T-helper 2 cell treated with Interferon-gamma antibody and Interleukin-4, amounts not matched to agents 5 μg/mL and 100 μg/mL, for 36 hours (primary cell): ENCODE data around the gene WIZ.
"Not testable (repeated sequence)": the region's sequence is repeated elsewhere in the genome, so short reads cannot be mapped to it uniquely, and the experiment has no call there.

Experiments
- DNase-seq: peaks from one replicate; pipeline ENCODE4 v3.0.0; 2021; ENCODE audit warnings: low spot score
- H3K27ac Mint-ChIP-seq: one replicate; pipeline ENCODE4 v1.8.0; 2021; ENCODE audit warnings: mild to moderate bottlenecking, mixed read lengths
- H3K27me3 Mint-ChIP-seq: one replicate; pipeline ENCODE4 v1.8.0; 2021; ENCODE audit warnings: low read depth, mixed read lengths
- H3K36me3 Mint-ChIP-seq: one replicate; pipeline ENCODE4 v1.8.0; 2021; ENCODE audit warnings: low read depth, mixed read lengths
- H3K4me1 Mint-ChIP-seq: one replicate; pipeline ENCODE4 v1.8.0; 2021; ENCODE audit warnings: low read depth, mixed read lengths
- H3K4me3 Mint-ChIP-seq: one replicate; pipeline ENCODE4 v1.8.0; 2022; ENCODE audit warnings: mild to moderate bottlenecking, moderate library complexity, mixed read lengths
- H3K9me3 Mint-ChIP-seq: one replicate; pipeline ENCODE4 v1.8.0; 2021; ENCODE audit warnings: mixed read lengths

Gene WIZ

DNA sequence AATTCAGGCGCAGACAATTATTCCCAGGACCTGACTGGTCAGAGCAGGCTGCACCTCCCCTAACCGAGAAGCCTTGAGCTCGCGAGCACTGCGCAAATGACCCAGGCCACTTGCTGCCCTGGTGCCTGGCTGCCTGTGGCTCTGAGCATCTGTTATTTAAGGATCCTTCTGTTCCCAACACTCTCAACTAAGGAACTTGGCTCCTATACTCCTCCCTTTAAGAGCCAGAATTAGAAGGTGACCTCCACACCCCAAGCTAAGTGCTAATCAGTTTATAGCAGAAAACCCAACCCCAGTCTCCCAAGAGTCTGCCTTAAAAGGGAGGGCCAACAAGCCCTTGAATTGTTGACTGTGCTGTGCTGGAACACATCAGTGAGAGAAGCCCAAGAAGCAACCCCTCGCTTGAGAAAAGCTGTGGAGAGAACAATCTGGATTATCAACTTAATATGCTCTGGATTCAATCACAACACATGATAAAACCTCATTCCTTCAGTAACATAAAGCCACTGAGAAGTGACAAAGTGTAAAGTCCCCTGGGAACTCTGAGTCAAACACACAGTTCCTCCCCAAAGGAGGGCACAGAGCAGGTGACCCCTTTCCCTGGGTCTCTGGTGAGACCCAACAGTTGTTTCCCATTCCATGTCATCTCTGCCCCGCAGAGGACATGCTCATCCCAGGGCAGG is 45.5 kb downstream of the WIZ start:
- Mint-ChIP-seq H3K4me1 (peaks cover 8% of the 10 kb centered on the region), H3K9me3 (no peaks in the 10 kb centered on the region), H3K27ac (no peak overlapping the region), H3K36me3 (peaks cover 24% of the 10 kb centered on the region), H3K27me3 (no peaks in the 10 kb centered on the region), H3K4me3 (no peak overlapping the region)
- DNase-seq = no peak

DNA sequence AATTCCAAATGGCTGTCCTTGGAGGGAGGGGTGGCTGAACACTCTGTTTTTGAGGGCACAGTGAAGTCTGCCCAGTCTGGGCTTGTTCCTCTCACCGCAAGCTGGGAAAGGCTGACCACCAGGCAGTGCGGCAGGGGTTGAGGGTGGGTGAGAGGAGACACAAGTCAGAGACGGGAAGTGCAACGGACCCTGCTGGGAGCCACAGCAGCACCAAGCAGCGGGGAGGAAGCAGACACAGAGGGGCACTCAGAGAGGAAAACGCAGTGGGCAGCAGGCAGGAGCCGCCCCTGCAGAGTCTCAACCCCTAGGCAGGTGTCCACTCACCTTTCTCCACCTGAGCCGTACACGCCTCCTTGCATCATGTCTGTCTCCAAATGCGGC is 46.6 kb downstream of the WIZ start:
- Mint-ChIP-seq H3K27ac (no peak overlapping the region), H3K4me1 (peaks cover 6% of the 10 kb centered on the region), H3K27me3 (no peaks in the 10 kb centered on the region), H3K4me3 (no peak overlapping the region), H3K36me3 (peaks cover 25% of the 10 kb centered on the region), H3K9me3 (no peaks in the 10 kb centered on the region)
- no peak for DNase-seq

DNA sequence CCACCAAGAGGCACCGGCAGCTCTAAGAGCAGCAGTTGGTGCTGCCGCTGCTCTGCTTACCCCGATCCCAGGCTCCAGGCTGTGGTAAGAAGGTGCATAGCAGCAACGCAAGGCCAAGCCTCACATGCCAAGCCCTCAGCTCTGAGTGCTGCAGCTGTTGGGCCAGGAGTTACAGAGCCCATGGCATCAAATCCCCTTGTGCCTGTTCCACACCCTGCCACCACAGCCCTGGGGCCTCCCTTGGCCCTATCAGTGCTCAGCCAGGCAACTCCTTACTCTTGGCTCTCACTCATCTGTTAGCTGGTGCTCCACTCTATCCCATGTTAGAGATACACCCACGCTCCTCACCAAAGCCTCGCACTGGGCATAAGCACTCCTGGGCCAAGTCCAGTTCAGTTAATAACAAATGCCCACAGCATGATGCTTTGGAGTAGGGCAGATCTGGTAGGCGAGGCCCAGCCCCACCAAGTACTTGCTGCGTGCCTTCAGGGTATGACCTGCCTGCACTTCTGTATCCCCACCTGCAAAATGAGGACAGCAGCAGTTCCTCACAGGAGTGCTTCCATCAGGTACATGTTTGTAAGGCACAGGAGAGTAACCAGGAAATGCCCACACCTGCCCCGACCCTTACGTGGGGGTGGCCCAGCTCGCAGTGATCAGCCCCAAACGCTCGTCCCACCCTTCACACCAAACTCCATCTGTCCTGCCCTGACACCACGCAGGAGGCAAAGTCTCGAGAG is 47.2 kb downstream of the WIZ start:
- Mint-ChIP-seq H3K4me1 (peaks cover 4% of the 10 kb centered on the region), H3K9me3 (no peaks in the 10 kb centered on the region), H3K27ac (no peak overlapping the region), H3K27me3 (no peaks in the 10 kb centered on the region), H3K36me3 (peaks cover 24% of the 10 kb centered on the region), H3K4me3 (no peak overlapping the region)
- no peak for DNase-seq

DNA sequence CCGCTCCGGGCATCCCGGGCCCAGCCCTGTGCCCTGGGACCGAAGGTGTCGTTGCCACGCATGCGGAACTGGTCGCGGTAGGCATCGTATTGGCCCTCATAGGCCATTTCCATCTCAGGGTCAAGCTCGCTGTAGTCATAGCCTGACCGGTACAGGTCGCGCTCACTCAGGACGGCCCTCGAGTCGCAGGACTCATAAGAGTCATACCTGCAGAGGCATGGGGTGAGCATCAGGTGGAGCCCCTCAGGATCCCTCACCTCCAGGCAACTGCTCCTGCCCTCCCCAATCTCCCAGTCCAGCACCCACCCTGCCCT is 48.4 kb downstream of the WIZ start:
- no peak for DNase-seq
- H3K27me3 Mint-ChIP-seq = no peaks in the 10 kb centered on the region
- peaks cover 4% of the 10 kb centered on the region for H3K4me1 Mint-ChIP-seq
- no peak overlapping the region for H3K27ac Mint-ChIP-seq
- peaks cover 32% of the 10 kb centered on the region for H3K36me3 Mint-ChIP-seq
- H3K9me3 Mint-ChIP-seq = no peaks in the 10 kb centered on the region
- H3K4me3 Mint-ChIP-seq = no peak overlapping the region

DNA sequence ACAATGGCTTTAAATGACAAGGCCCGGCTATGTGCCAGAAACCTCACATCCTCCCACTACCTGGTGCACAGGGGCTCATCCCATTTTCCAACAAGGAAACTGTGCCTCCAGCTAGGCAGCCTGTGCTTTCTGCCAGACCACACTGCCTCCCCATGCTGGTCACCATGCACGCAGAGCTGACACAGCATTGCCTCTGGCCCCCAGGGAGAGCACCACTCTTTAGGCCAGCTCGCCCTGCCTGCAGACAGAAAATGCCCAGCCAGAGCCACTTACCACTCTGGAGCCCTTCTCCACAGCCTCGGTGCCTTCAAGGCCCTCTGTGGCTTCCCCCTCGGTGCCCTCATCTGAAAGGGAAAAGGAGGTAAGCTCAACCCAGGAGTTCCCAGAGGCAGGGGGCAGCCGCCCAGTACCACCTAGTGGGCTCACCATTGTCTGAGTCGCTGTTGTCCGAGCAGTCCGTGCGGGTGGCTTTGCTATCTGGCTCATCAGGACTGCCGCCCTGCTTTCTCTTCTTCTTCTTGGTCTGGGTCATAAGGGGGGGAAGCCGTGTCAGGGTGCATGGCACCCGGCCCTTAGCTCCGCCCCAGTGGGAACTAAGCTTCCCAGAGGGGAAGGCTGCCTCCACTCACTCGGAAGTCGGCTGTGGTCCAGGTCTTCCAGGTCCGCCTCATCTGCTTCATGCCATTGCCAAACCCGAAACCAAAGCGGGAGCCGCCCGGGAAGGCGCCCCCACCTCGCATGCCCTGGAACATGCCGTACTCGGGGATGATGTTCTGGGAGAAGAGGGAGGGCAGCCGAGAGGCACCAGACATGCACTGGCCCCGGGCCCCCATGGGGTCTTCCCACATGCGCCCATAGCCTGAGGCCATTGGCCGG is 49.0 kb downstream of the WIZ start:
- Mint-ChIP-seq H3K4me1 (peaks cover 4% of the 10 kb centered on the region), H3K36me3 (peaks cover 37% of the 10 kb centered on the region), H3K9me3 (no peaks in the 10 kb centered on the region), H3K27ac (no peak overlapping the region), H3K27me3 (no peaks in the 10 kb centered on the region), H3K4me3 (no peak overlapping the region)
- no peak for DNase-seq

DNA sequence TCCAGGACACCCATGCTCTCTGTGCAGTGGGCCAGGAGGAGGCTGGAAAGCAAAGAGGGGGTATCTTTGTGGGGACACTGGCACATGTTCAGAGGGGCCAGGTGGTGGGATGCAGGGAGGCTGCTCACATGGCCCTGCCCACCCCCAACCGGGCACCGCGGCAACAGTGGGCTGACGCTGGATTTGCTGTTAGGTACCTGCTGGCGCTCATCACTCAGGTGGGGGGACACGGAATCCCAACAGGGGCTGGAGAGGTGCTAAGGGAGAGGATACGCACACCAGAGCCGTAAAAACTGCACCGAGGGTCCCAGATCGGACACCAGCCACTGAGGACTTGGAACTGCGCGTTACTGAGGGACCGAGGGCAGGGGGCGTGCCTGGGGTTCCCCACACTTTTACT is 50.1 kb downstream of the WIZ start:
- no peak for DNase-seq
- Mint-ChIP-seq H3K4me1 (peaks cover 3% of the 10 kb centered on the region), H3K36me3 (peaks cover 36% of the 10 kb centered on the region), H3K27ac (no peak overlapping the region), H3K9me3 (no peaks in the 10 kb centered on the region), H3K4me3 (no peak overlapping the region), H3K27me3 (no peaks in the 10 kb centered on the region)

DNA sequence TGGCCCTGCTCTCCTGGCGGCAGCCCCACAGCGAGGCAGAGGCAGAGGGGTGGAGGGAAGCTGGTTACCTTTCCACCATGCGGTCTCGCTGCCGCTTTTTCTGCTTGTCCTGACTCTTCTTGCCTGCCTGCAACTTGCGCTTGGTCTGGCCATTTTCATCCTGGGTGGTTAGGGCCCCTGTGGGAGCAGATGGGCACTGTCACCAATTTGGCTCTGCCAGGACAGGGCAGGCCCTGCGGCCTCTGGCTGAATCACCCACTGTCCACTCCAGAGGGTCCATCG is 50.6 kb downstream of the WIZ start:
- H3K4me3 Mint-ChIP-seq = no peak overlapping the region
- no peaks in the 10 kb centered on the region for H3K4me1 Mint-ChIP-seq
- H3K27me3 Mint-ChIP-seq = no peaks in the 10 kb centered on the region
- no peak overlapping the region for H3K27ac Mint-ChIP-seq
- no peak for DNase-seq
- H3K36me3 Mint-ChIP-seq = peaks cover 37% of the 10 kb centered on the region
- H3K9me3 Mint-ChIP-seq = no peaks in the 10 kb centered on the region

DNA sequence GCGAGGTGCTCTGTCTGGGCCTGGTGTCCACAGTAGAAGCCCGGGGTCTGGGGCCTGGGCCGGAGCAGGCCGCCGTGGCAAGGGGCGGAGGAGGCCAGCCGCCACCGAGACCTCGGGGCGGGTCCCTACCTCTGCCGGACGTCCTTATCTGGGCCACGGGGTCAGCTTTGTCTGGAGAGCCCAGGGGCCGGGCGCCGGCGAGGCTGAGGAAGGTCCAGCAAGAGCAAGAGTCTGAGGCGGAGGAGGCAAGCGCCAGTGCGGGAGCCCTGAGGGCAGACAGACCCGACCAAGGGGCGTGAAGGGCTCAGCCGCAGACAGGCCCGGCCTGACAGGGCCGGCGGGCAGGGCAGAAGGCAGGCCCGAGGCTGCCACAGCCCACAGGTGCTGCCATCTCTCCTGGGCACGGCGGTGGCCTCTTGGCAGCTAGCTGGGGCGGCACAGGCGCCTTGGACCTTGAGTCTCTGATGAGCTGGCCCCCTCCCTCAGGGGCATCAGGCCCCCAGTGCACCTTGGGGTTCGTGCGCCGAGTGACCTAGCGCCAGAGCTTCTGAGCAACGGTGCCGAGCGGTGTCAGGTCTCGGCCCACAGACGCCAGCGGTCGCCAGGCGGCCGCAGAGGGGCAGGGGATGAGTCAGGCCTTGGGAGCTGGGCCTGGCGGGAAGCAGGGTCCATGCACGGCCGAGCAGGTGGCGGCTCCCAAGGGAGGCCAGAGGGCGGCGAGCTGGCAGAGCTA is 51.1 kb downstream of the WIZ start:
- H3K27ac Mint-ChIP-seq = no peak overlapping the region
- H3K4me1 Mint-ChIP-seq = no peaks in the 10 kb centered on the region
- no peak for DNase-seq
- no peak overlapping the region for H3K4me3 Mint-ChIP-seq
- peaks cover 43% of the 10 kb centered on the region for H3K36me3 Mint-ChIP-seq
- H3K9me3 Mint-ChIP-seq = no peaks in the 10 kb centered on the region
- H3K27me3 Mint-ChIP-seq = no peaks in the 10 kb centered on the region

DNA sequence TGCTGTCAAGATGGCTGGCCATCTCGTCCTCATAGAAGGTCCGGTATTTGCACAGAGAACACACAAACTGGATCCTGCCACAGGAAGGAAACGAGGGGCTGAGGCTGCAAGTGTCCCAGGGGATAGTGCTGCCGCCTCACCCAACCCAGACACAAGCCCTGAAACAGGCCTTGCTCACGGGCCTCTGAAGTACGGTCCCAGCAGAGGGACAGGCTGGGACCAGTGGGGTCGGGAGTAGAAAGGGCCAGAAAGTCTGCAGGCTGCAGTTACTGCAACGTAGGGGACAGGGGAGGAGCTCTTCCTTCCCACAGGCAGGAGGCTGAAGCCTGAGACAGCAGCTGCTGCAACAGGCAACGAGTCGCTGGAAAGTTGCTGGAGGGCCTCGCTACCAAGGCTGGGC is 52.0 kb downstream of the WIZ start:
- peaks cover 47% of the 10 kb centered on the region for H3K36me3 Mint-ChIP-seq
- no peaks in the 10 kb centered on the region for H3K9me3 Mint-ChIP-seq
- H3K27ac Mint-ChIP-seq = no peak overlapping the region
- no peak for DNase-seq
- no peak overlapping the region for H3K4me3 Mint-ChIP-seq
- H3K4me1 Mint-ChIP-seq = no peaks in the 10 kb centered on the region
- H3K27me3 Mint-ChIP-seq = no peaks in the 10 kb centered on the region

DNA sequence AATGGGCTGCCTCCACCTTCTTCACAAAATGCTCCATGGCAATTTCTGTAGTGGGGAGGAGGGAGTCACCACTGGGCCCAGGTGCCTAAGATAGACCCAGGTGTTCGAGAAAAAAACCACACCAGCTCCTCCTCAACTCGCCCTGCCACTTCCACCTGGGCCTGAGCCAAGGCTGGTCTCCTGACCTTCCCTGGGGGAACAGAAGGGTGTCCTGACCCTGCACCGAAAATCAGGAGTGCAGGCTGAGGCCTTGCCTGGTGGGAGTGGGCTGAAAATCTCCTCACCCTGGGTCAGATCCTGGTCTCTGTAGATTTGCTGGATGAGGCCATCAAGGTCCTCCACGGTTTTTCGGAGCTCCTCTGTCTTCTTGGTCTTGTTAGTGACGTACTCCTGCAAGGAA is 52.5 kb downstream of the WIZ start:
- Mint-ChIP-seq H3K27ac (no peak overlapping the region), H3K36me3 (peaks cover 44% of the 10 kb centered on the region), H3K9me3 (no peaks in the 10 kb centered on the region), H3K27me3 (no peaks in the 10 kb centered on the region), H3K4me1 (no peaks in the 10 kb centered on the region), H3K4me3 (no peak overlapping the region)
- DNase-seq = no peak

DNA sequence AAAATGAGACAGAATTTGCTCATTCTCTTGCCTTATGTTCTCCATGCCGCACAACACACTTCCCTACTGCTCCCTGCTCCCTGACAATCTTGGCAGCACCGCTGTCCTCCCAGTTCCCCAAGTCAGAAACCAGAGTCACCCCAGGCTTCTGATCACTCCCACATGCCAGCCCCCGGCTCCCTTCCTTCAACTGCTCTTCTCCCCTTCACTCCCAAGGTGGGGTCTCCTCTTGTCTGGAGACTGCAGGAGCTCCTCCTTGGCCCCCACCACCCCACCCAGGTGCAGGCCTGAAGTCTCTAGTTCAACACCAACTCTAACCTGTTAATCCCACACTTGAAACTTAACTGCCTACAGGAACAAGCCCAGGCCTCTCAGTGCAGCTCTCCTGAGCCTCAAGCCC is 53.3 kb downstream of the WIZ start:
- Mint-ChIP-seq H3K27ac (no peak overlapping the region), H3K27me3 (no peaks in the 10 kb centered on the region), H3K4me3 (no peak overlapping the region), H3K4me1 (no peaks in the 10 kb centered on the region), H3K36me3 (peaks cover 47% of the 10 kb centered on the region), H3K9me3 (no peaks in the 10 kb centered on the region)
- DNase-seq = no peak

DNA sequence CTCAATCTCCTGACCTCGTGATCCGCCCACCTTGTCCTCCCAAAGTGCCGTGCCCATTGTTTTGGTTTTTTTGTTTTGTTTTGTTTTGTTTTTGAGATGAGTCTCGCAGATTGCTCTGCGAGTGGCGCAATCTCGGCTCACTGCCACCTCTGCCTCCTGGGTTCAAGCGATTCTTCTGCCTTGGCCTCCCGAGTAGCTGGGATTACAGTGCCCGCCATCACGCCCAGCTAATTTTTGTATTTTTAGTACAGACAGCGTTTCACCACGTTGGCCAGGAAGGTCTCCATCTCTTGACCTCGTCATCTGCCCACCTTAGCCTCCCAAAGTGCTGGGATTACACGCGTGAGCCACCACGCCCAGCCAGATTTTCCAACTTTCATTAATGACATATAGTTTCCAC is 54.5 kb downstream of the WIZ start:
- not testable (repeated sequence) for H3K9me3 Mint-ChIP-seq, H3K27ac Mint-ChIP-seq, DNase-seq, H3K4me3 Mint-ChIP-seq, H3K27me3 Mint-ChIP-seq, H3K4me1 Mint-ChIP-seq
- H3K36me3 Mint-ChIP-seq = peaks cover 45% of the 10 kb centered on the region

DNA sequence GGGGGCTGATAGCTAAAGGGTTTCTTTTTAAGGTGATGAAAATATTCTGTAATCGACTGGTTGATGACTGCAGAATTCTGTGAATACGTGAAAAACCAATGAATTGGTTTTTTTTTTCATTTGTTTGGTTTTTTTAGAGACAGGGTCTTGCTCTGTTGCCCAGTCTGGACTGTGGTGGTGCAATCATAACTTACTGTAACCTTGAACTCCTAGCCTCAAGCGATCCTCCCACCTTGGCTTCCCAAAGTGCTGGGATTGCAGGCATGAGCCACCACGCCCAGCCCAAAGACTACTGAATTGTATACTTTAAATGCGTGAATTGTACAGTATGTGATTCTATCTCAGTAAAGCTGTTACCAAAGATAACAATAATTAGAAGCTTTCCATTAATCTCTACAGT is 55.3 kb downstream of the WIZ start:
- Mint-ChIP-seq H3K27ac (no peak overlapping the region), H3K27me3 (no peaks in the 10 kb centered on the region), H3K4me3 (no peak overlapping the region), H3K36me3 (peaks cover 47% of the 10 kb centered on the region), H3K4me1 (no peaks in the 10 kb centered on the region), H3K9me3 (no peaks in the 10 kb centered on the region)
- DNase-seq = no peak

DNA sequence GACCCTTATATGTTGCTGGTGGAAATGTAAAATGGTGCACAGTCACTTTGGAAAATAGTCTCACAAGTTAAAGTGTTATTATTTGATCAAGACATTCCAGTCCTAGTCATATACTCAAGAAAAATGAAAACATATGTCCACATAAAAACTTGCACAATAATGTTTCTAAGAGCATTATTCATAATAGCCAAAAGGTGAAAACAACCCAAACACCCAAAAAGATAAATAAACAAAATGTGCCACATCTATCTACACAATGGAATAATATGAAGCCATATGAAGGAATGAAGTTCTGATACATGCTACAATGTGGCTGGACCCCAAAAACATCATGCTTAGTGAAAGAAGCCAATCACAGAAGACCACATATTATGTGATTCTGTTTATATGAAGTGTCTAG is 55.8 kb downstream of the WIZ start:
- Mint-ChIP-seq H3K4me3 (no peak overlapping the region), H3K9me3 (no peaks in the 10 kb centered on the region), H3K27me3 (no peaks in the 10 kb centered on the region), H3K36me3 (peaks cover 51% of the 10 kb centered on the region), H3K4me1 (peaks cover 3% of the 10 kb centered on the region), H3K27ac (no peak overlapping the region)
- DNase-seq = no peak
